DMS153 (cell line): ENCODE measurements around the gene MTG1.

ENCODE experiments used
- DNase-seq: peaks from one replicate; lab custom pipeline; 2025; lab: John Stamatoyannopoulos, UW

Gene MTG1

DNA sequence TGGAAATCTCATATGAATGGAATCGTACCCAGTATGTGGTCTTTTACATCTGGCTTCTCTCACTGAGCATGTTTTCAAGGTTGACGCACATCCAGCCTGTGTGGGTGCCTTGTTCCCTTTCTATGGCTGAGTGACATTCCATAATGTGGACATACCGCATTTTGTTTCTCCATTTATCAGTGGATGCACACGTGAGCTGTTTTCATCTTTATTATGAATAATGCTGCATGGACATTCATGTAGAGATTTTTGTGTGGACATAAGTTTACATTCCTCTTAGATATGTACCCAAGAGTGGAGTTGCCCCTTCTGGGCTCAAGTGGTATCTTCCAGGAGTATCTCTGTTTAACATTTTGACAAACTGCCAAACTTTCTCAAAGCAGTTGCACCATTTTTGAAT is 58.5 kb downstream of the MTG1 start:
- no peak for DNase-seq

DNA sequence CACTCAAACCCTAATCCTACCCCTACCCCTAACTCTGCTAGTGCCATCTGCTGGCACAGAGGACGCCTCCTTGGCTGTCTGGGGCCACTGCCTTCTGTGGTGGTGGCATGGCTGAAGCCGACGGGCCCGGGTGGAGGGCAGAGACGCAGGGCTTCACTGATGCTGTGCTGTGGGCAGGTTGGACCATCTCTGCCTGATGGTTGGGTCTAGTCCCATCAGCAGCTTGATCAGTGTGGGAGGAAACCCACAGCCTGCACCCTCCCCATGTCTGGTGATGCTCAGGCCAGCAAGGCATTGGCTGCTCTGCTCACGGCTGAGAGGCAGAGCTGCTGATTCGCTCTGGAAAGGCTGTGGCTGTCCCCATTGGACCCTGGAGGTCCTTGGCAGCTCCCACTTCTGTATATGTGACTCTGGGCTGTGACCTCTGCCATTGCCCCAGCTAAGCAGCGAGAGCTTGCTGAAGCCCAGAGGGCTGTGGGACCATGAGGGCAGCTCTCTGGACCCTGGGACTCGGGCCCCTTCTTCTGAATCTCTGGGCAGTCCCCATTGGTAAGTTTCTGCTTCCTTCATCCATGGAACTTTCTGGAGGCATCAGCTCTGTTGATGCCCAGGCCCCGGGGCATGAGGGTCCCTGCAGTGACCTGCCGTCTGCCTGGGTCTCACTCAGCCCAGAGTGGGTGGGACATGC is 59.7 kb downstream of the MTG1 start, which contains the start of gene SCART1:
Gene SCART1 (plus strand): TSS at position 430 of the 688 bp plus-strand sequence. CDS start 53 bp downstream, at position 483.
- no peak for DNase-seq

DNA sequence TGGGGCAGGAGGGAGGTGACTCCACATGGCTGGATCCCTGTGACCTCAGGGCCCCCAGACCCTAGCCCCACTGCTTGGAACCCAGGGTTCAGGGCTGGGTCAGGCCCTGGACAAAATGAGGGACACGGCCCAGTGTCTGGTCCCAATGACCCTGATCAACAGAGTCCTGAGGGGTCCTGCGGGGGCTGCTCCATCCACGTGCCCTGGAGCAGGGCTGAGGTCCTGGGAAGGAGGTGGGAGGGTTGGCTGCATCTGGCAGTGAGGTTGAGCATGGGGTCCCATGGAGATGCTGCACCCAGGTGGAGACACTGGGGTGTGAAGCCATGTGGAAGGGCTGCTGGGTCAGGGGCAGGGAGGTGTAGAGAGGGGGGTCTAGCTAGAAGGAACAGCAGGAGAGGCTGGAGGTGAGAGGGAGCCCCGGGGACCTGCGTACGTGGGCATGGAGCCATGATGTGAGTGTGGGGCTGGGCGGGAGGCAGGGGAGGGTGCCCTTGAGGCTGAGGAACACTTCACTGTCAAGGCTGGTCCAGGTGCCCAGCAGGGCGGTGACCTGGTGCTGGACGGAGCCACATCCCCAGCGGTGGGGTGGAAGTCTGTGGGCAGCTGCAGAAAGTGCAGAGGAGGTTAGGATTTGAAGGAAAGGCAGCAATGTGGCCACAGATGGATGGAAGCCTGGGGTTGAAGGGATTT is 60.4 kb downstream of the MTG1 start:
- DNase-seq: no peak

DNA sequence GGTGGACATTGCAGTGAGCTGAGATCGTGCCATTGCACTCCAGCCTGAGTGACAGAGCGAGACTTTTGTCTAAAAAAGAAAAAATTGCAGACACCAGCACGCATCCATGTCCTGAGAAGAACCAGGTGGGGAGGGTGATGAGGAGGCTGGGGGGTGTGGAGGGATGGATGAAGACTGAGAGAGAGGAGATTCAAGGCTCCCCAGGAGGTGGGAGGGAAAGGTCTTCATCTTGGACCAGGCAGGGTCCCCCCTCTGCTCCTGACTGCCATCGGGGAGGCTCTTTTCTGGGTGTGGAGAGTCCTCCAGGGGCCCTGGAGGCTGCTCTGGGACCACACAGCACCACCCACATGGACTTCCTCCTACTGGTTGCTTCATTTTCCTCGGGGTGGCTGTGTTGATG is 61.2 kb downstream of the MTG1 start:
- no peak for DNase-seq

DNA sequence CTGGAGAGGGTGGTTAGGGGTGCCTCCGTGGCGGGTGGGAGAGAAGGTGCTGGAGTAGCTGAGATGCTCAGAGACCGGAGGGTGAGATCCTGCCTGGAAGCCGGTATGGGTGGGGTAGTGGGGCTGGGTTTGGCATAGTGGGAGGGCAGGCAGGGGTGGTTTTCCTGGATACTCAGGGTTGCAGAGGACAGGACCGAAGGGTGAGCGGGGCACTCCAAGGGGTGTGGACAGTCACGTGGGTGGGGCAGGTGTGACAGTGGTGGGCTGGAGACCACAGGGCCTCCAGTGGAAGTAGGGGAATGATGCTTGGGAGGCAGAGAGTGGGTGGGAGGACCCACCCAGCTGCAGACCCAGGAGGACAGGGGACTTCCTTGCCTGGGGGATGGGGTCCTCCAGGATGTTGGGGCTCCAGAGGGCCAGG is 61.7 kb downstream of the MTG1 start:
- no peak for DNase-seq

DNA sequence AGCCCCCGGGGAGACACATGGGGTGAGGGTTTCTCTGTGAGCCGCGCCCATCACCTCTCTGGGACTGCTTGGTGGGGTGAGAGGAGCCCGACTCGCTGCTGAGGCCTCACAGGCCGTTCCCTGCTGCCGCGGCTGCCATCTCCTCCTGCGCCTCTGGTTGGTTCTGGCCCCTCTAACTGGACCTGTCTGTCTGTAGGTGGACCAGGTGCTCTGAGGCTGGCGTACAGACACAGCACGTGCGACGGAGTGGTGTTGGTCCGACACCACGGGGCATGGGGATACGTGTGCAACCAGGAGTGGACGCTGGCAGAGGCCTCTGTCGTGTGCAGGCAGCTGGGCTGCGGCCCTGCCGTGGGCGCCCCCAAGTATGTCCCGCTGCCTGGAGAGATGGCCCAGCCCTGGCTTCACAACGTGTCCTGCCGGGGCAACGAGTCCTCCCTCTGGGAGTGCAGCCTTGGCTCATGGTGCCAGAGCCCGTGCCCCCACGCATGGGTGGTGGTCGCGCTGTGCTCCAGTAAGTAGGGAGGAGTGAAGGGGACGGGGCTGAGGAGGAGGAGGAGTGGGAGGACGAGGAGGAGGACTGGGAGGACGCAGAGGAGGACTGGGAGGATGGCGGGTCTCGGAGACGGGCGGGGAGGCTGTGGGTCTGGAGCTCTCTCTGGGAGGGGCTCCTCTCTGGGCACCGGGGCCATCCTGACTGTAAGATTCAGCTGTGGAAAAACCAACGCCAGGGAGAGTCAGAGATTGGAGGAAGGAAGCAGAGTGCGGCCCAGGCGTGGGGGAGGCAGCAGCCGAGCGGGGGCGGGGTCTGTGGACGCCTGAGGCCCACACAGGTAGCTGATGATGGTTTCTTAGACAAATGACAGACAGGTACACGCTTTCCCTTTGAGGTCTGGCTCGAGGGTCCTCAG is 62.3 kb downstream of the MTG1 start:
- no peak for DNase-seq

DNA sequence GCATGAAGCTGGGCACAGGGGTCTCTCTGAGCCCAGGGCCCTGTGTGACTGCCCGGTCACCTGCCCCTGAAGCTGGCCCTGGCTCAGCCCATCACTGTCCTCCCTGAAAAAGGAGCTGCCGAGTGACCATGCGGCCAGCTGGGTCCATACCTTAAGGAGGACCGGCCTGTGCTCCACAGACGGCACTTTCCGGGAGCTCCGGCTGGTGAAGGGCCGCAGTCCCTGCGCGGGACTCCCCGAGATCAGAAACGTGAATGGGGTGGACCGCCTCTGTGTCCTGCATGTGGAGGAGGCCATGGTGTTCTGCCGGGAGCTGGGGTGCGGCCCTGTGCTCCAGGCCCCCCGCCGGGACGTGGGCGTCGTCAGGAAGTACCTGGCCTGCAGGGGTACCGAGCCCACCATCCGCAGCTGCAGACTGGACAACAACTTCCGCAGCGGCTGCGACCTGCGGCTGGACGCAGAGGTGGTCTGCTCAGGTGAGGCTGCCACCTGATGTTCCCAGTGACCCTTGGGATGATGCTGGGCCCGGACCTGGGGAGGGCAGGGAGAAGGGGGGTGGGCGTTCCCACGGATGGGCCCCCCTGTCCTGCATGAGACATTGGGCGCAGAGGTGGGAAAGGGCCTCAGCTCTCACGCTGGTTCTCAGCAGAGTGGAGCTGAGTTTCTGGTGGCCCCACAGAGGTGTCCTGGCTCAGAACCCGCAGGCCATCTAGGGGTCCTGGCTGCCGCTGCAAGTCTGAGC is 63.3 kb downstream of the MTG1 start:
- no peak for DNase-seq

DNA sequence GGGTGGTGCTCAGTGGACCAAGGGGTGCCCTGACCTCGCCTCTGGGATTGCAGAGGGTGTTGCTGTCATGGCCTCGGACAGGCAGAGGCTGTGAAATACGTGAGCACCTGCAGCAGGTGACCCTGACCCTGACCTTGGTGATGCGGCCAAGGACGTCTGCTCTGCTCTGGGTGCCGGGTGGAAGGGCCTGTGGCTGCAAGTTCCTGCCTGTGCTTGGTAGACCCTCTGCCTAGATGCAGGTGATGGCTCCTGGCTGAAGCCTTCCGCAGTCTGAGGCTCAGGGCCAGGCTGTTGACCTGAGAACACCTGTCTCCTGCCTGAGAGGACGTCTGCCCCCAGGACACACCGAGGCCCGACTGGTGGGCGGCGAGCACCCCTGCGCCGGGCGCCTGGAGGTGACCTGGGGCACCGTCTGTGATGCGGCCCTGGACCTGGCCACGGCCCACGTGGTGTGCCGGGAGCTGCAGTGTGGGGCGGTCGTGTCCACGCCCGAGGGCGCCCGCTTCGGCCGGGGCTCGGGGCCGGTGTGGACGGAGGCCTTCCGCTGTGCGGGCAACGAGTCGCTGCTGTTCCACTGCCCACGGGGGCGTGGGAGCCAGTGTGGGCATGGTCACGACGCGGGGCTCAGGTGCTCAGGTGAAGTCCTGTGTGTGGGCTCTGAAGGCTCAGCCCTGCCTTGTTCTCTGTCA is 64.2 kb downstream of the MTG1 start:
- no peak for DNase-seq

DNA sequence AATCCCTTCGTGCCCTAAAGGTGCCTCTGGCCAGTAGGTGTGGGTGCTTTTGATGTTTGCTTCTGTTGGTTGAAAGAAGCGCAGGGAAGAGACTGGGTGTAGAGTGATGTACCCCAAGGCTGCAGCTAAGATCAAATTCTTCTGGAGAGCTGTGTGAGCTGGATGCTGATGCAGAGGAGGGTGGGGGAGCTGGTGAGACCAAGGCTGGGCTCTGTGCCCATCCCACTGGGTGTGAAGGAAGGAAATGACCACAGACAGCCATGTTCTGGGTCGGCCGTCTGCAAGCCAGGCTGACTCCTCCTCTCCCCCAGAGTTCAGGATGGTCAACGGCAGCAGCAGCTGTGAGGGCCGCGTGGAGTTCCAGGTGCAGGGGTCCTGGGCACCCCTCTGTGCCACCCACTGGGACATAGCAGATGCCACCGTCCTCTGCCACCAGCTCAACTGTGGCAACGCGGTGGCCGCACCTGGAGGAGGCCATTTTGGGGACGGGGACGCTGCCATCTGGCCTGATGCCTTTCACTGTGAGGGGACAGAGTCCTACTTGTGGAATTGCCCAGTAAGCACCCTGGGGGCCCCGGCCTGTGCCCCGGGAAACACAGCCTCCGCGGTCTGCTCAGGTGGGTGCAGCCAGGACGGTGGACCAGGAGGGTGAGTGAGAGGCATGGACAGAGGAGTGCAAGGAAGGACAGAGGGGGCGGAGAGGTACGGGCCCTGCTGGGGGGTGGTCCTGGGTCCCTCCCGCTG is 64.9 kb downstream of the MTG1 start:
- no peak for DNase-seq

DNA sequence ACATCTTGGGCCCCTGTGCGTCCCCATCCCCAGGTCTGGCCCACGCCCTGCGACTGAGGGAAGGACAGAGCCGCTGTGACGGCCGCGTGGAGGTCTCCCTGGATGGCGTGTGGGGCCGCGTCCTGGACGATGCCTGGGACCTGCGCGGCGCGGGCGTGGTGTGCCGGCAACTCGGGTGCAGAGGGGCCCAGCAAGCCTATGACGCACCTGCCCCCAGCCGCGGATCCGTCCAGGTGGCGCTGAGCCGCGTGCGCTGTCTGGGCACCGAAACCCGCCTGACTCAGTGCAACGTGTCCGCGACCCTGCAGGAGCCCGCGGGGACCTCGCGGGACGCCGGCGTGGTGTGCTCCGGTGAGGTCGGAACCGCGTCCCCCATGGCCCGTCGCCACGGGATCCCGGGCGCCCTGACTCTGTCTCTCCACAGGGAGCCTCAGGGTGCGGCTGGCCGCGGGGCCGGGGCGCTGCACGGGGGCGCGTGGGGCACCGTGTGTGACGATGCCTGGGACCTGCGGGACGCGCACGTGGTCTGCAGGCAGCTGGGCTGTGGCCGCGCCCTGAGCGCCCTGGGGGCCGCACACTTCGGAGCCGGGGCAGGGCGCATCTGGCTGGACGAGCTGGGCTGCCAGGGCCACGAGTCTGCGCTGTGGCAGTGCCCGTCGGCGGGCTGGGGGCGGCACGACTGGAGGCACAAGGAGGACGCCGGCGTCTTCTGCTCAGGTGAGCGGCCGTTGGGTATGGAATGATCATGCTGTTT is 65.7 kb downstream of the MTG1 start:
- DNase-seq: no peak

DNA sequence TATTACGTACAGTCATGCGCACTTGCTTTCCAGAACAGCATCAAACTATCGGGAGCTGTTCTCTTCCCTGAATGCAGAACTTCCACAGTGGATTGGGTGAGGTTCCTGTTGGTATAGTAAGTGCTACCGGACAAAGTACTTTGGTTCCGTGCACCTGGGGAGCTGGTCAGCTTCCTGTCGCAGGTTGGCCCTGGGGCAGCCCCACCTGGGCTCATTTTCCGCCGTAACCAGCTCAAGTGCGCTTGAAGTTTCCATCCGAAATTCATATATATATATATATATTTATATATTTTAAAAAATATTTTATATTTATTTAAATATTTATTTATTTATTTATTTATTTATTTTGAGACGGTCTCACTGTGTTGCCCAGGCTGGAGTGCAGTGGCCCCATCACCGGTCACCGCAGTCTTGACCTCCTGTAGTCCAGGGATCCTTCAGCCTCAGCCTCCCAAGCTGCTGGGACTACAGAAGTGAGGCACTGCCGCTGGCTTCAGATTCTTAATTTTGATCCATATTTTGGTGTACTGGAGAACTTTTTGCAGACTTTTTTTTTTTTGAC is 66.3 kb downstream of the MTG1 start:
- no peak for DNase-seq

DNA sequence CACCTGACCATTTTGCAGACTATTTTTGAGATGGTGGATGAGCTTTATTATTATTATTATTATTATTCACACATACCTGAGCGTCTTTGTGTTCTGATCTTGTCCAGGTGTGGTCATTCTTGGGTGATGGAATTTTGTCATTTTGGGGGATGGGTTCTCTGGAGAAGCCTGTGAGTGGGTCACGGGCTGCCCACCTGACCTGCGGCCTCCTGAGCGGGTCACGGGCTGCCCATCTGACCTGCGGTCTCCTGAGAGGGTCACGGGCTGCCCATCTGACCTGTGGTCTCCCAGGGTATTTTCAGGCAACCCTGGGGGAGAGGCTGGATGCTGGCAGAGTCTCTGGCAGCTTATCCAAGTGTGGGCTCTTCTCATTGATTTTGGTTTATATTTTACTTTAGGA is 67.1 kb downstream of the MTG1 start:
- DNase-seq: no peak

DNA sequence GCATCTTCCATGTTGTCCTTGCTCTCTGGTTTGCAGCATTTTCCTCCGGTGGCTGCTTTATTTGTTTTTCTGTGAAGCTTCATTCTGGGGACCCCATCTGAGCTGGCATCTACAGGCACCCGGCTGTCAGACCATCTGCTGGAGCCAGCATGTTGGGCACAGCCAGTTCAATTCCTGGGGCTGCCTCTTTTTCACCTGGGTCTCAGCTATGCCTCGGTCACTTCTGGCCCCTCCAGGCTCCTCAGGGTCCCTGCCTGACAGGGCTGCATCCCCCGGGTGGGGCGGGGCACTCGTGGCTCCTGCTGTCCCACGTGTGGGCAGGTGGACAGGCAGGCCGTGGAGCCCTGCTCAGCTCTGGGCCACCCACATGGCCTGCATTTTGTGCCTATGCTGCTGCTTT is 67.9 kb downstream of the MTG1 start:
- no peak for DNase-seq

DNA sequence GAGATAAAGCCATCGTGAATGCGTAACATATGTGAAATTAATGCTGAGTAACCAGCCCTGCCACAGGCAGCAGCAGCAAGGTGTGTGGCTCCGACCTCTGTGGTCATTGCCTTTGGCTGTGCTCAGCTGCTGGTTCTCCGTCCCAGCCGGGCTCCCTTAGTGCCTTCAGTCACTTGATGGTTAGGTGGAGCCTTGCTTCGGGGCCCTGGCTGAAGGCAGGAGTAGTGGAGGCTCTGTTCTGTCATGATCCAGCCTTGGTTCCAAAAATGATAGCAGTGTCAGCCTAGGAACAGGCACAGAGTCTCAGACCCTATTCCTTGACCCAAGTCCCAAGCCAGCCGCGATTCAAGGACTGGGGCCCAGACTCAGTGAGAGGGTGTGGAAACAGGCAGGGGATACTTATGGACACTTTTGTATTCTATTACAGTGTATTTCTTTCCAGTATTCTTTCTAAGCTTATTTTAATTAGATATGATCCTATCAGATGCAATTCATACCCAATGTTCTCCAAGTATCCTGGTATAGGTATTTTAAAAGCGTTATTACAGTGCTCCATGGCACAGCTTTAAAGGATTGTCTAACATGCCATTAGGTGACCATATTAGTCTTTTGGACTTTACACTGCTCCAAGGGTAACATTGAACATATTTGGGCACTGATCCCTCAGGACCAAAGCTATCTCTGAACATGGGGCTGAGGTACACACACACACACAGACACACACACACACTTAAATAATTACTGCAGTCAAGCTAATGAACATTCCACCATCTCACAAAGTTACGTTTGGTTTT is 68.8 kb downstream of the MTG1 start:
- no peak for DNase-seq

DNA sequence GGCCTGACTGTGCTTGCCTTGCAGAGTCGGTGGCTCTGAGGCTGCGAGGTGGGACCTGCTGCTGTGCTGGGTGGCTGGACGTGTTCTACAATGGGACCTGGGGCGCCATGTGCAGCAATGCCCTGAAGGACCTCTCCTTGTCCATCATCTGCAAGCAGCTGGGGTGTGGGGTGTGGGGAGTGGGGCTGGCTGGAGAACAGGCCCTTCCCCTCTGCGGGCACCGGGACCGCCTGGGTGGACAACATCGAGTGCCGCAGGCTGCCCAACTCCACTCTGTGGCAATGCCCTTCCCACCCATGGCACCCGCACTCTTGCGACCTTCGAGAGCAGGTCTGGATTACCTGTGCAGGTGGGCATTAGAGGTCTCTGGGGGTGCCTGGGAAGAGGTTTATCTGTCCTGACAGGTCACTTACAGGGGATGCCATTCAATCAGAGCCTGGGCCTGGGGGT is 70.7 kb downstream of the MTG1 start:
- DNase-seq: no peak

DNA sequence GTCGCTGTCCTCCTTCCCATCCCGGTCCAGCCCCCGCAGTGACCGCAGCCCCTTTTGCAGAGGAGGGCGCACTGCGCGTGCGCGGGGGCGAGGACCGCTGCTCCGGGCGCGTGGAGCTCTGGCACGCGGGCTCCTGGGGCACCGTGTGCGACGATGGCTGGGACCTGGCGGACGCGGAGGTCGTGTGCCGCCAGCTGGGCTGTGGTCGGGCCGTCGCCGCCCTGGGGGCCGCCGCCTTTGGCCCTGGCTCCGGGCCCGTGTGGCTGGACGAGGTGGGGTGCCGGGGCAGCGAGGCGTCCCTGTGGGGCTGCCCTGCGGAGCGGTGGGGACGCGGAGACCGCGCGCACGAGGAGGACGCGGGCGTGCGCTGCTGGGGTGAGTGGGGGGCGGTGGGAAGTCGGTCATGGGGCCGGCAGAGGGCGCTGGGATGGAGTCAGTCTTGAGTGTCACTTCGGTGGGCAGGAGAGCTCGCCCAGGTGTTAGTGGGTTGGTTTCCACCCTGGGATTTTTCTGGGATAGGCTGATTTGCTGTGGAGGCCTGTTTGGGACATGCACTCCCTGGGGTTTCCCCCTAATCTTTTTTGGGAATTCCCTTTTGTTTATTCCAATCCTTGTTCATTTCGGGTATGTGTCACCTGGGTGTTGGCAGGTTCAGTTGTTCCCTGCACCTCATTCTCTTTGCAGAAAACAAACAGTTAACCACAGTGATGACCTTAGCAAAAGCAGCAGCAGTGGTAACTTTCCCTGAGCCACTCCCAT is 71.4 kb downstream of the MTG1 start:
- no peak for DNase-seq

DNA sequence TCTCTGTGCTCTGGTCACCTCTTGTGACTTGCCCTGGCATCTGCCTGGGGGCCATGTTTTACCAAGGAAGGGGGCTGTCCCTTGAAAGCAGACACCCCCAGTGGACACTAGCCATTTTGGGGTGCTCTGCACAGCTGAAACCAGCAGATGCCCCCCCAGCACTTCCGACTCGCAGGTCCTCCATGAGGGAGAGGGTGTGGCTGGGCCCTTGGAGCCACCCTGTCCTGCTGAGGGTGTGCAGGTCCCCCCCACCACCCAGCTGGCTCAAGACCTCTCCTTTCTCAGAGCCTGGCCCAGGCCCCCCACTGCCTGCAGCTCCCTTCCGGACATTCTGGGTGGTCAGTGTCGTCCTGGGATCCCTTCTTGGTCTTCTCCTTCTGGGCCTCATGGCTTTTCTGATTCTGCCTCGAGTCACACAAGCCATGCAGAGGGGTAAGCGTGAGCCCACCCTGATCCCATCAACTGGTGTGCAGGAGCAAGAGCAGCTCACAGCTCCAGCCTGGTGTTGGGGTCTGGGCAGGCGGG is 72.1 kb downstream of the MTG1 start:
- no peak for DNase-seq
